Aorta (tissue), 5 donors: ENCODE data around the gene UBE3D. TPM values are rescaled to one million over a fixed set of nuclear protein-coding genes. Genes with fewer than 3 reads are reported as not detected.

Experiments
- ATAC-seq: fragments of 200-7000 bp; cut with Tn5 transposase; one replicate; pipeline ENCODE4 v1.9.1; 2022; ENCODE audit warnings: moderate library complexity; ENCODE audit not compliant: low FRiP score
- DNase-seq, 2 donors: peaks; one replicate each; pipeline ENCODE4 v3.0.0-alpha.2; 2020
- H3K27ac ChIP-seq, 2 donors: one replicate each; pipeline ENCODE4 v1.5.1; 2013; ENCODE audit warnings: low read length in 2 of 2, mild to moderate bottlenecking in 2 of 2, moderate library complexity in 2 of 2, control low read depth in 1 of 2, inconsistent platforms in 1 of 2, low read depth in 1 of 2
- H3K27me3 ChIP-seq, 2 donors: one replicate each; pipeline ENCODE4 v1.6.1; 2013; ENCODE audit warnings: control low read depth in 1 of 2, low read length in 1 of 2, mild to moderate bottlenecking in 1 of 2, moderate library complexity in 1 of 2; ENCODE audit not compliant: insufficient read depth in 2 of 2, control insufficient read depth in 1 of 2
- H3K36me3 ChIP-seq, 2 donors: one replicate each; pipeline ENCODE4 v1.6.1; 2013; ENCODE audit warnings: control low read depth in 1 of 2, low read length in 1 of 2, mild to moderate bottlenecking in 1 of 2; ENCODE audit not compliant: insufficient read depth in 2 of 2, control insufficient read depth in 1 of 2
- H3K4me1 ChIP-seq, 2 donors: one replicate each; pipeline ENCODE4 v1.6.1; 2013; ENCODE audit warnings: low read length in 2 of 2, control low read depth in 1 of 2, mild to moderate bottlenecking in 1 of 2, moderate library complexity in 1 of 2; ENCODE audit not compliant: insufficient read depth in 2 of 2, control insufficient read depth in 1 of 2
- H3K4me3 ChIP-seq, 2 donors: one replicate each; pipeline ENCODE4 v1.5.1; 2013; ENCODE audit warnings: low read length in 2 of 2, control low read depth in 1 of 2, mild to moderate bottlenecking in 1 of 2
- H3K9me3 ChIP-seq: one replicate; pipeline ENCODE4 v1.6.1; 2013; ENCODE audit warnings: mild to moderate bottlenecking, low read length; ENCODE audit not compliant: control insufficient read depth
- WGBS, 2 donors: extraction: QIAGEN DNeasy Blood & Tissue Kit; methylation state at CpG; one replicate each; pipeline ENCODE4 v1.1.7; 2013; 5-methylcytosine and 5-hydroxymethylcytosine counted together
- intact Hi-C, 2 donors: fragments of 100-400 bp; cut with DNase I; formaldehyde crosslinking; loops; one replicate each; pipeline versions ENCODE4 v1.14.2 to v1.15.0; 2022
- polyA plus RNA-seq, 2 donors: library from polyadenylated mRNA; stranded (reverse); fragments of 200-250 nt; gene quantifications; one replicate each; pipeline ENCODE4 v1.2.3, GENCODE V29; 2013
- total RNA-seq, 2 donors: library from RNA; stranded (reverse); fragmentation: NEBNext Ultra II Directional; extraction: Animal tissue kit (Norgen Biotek cat#: 25700); gene quantifications; one replicate each; pipeline ENCODE4 v1.2.1, GENCODE V29; 2021
- donor health status: healthy with polysubstance abuse.
- donor health status: Bipolar disorder and iron deficiency.
- donor health status: DM: no; HTN: no; CAD: no.
- donor health status: DM: no; HTN: no; CAD: no.
- donor health status: DM: yes; HTN: yes; CAD: no.

UBE3D gene
- total and polyA plus RNA-seq, 4 donors = 1.8 to 7.7 (median 3.7) TPM

DNA sequence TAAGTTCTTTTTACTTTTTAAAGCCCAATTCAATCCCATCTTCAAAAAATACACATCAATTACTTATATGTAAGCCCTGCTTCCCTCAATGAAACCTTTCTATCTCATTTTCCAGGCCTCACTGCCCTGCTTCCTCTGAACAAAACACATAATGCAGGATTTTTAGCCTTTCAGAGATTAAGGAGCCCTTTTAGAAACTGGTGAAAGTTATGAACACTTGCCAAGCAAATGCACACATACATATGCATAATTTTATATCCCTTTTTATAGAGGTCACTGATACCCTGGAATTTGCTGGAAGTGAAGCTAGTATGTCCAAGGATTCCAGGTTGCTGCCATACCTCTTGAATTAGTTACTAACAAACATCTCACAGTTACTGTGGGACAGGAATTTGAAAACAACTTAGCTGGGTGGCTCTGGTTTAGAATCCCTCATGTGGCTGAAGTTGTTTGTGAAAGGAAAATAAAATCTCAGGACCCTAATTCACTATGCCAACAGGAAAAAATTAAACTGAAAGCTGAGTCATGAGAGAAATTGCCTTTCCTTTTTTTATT lies 75.8 kb downstream of the UBE3D start:
- Histone ChIP-seq H3K27ac (no peak overlapping the region), H3K36me3 (no peaks in the 10 kb centered on the region), H3K4me1 (no peaks in the 10 kb centered on the region), H3K9me3 (no peaks in the 10 kb centered on the region), H3K27me3 (no peaks in the 10 kb centered on the region), H3K4me3 (no peak overlapping the region)
- intact Hi-C loops = no loop called here
- DNase-seq (no peak), ATAC-seq (no peak)

DNA sequence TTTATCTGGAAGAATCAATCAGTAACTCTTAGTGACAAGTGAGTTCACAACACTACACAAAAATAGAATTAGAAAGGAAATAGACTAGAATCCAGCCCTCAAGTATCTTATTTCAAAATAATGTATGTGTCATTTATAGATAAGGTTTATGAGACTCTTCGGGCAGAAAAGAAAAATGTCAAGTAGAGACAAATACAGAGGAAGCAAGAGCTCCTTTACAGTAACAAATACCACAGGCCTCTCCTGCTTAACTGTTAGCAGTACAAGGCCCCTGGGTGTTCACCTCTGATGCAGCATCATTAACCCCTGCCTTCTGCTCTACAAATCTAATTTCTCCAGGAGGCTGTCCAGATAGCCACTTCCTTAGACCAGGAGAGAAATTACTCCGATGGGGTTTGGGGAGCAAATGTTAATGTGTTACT lies 76.7 kb downstream of the UBE3D start:
- Histone ChIP-seq H3K4me1 (no peaks in the 10 kb centered on the region), H3K36me3 (no peaks in the 10 kb centered on the region), H3K27ac (no peak overlapping the region), H3K9me3 (no peaks in the 10 kb centered on the region), H3K27me3 (no peaks in the 10 kb centered on the region), H3K4me3 (no peak overlapping the region)
- no peak for DNase-seq
- ATAC-seq = no peak
- WGBS, 2 donors = 37 to 43% methylated on average over 2 of the region's 2 CpGs
- intact Hi-C loops = no loop called here

DNA sequence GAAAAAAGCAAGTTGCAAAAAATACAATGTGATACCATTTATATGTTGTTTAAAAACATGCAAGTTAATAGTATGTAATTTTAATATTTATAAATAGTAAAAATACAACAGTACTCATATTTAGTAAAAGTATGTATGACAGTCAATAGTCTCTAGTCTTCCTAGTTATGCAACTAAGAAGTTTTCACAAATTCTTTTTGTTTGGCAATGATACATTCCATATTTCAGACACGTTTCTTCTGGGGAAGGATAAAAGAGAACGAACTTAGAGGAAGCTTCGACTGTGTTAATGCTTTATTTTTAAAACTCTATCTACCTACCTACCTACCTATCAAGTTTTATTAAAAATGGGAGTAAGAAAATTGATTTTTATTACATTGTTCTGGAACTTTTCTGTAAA lies 77.7 kb downstream of the UBE3D start:
- intact Hi-C loops = no loop called here
- Histone ChIP-seq H3K4me3 (no peak overlapping the region), H3K4me1 (no peaks in the 10 kb centered on the region), H3K27ac (no peak overlapping the region), H3K36me3 (no peaks in the 10 kb centered on the region), H3K9me3 (no peaks in the 10 kb centered on the region), H3K27me3 (no peaks in the 10 kb centered on the region)
- WGBS, 2 donors = 38 to 49% methylated on average over 3 of the region's 3 CpGs
- ATAC-seq (no peak), DNase-seq (no peak)

DNA sequence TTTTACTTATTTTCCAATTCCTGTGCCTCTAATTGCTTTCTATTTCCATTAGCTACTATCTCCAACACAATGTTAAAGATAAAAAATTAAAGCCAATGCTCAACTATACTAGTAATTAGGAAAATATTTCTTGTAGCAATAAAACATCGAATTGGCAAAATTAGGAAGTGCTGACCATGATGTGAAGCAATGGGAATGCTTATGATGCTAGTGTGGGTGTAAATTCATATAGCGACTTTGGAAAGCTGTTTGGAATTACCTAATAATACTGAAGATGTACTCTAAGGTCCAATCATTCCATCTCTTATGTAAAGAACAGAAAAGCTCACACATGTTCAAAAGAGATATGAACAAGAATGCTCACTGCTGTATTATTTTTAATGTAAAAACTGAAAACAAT lies 78.2 kb downstream of the UBE3D start:
- intact Hi-C loops = no loop called here
- H3K4me1 ChIP-seq = no peaks in the 10 kb centered on the region

DNA sequence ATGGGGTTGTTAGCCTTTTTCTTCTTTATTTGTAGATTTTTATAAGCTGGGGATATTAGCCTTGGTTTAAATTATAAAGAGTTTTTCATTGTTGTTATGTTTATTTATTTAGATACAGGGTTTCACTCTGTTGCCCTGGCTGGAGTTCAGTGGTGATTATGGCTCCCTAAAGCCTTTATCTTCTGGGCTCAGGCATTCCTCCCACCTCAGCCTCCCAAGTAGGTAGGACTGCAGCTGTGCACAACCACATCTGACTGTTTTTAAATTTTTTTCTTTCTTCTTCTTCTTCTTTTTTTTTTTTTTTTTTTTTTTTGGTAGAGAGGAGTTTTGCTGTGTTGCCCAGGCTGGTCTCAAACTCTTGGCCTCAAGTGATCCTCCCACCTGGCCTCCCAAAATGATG lies 80.9 kb downstream of the UBE3D start:
- Histone ChIP-seq H3K27me3 (no peaks in the 10 kb centered on the region), H3K27ac (no peak overlapping the region), H3K36me3 (no peaks in the 10 kb centered on the region), H3K4me1 (no peaks in the 10 kb centered on the region), H3K4me3 (no peak overlapping the region), H3K9me3 (no peaks in the 10 kb centered on the region)
- ATAC-seq (no peak), DNase-seq (no peak)
- intact Hi-C loops = no loop called here

More for the DNA sequence above, 78.2 kb downstream of the UBE3D start:
- Histone ChIP-seq H3K36me3 (no peaks in the 10 kb centered on the region), H3K27ac (no peak overlapping the region), H3K27me3 (no peaks in the 10 kb centered on the region), H3K4me3 (no peak overlapping the region), H3K9me3 (no peaks in the 10 kb centered on the region)
- no peak for ATAC-seq
- no peak for DNase-seq
- 80 to 83% methylated on average over 2 of the region's 2 CpGs for WGBS, 2 donors

DNA sequence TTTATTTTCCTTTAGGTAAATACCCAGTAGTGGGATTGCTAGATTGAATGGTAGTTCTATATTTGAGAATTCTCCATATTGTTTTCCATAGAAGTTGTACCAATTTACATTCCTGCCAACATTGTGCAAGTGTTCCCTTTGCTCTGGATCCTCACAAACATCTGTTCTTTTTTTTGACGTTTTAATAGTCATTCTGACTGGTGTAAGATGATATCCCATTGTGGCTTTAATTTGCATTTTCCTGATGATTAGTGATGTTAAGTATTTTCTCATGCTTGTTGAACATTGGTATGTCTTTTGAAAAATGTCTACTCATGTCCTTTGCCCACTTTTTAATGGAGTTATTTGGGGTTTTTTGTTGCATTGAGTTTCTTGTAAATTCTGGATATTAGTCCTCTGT lies 85.6 kb downstream of the UBE3D start:
- H3K27me3 ChIP-seq = no peaks in the 10 kb centered on the region
- H3K27ac ChIP-seq = no peak overlapping the region
- H3K4me3 ChIP-seq = no peak overlapping the region
- intact Hi-C loops = no loop called here
- no peaks in the 10 kb centered on the region for H3K4me1 ChIP-seq
- ATAC-seq (no peak), DNase-seq (no peak)
- 63 to 79% methylated on average over 1 of the region's 1 CpG for WGBS, 2 donors
- no peaks in the 10 kb centered on the region for H3K36me3 ChIP-seq
- H3K9me3 ChIP-seq = no peaks in the 10 kb centered on the region

DNA sequence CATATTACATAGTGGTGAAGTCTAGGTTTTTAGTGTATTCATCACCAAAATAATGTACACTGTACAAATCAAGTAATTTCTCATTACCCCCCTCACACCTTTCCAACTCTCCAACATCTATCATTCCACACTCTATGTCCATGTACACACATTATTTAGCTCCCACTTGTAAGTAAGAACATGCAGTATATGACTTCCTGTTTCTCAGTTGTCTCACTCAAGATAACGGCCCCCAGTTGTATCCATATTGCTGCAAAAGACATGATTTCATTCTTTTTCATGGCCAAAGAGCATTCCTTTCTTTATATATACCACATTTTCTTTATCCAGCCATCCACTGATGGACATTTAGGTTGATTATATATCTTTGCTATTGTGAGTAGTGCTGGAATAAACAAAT lies 86.0 kb downstream of the UBE3D start:
- intact Hi-C loops = no loop called here
- no peak overlapping the region for H3K4me3 ChIP-seq
- H3K4me1 ChIP-seq = no peaks in the 10 kb centered on the region
- WGBS, 2 donors = 61 to 72% methylated on average over 1 of the region's 1 CpG
- H3K27ac ChIP-seq = no peak overlapping the region
- no peaks in the 10 kb centered on the region for H3K9me3 ChIP-seq
- no peaks in the 10 kb centered on the region for H3K27me3 ChIP-seq
- ATAC-seq = no peak
- H3K36me3 ChIP-seq = no peaks in the 10 kb centered on the region
- no peak for DNase-seq

DNA sequence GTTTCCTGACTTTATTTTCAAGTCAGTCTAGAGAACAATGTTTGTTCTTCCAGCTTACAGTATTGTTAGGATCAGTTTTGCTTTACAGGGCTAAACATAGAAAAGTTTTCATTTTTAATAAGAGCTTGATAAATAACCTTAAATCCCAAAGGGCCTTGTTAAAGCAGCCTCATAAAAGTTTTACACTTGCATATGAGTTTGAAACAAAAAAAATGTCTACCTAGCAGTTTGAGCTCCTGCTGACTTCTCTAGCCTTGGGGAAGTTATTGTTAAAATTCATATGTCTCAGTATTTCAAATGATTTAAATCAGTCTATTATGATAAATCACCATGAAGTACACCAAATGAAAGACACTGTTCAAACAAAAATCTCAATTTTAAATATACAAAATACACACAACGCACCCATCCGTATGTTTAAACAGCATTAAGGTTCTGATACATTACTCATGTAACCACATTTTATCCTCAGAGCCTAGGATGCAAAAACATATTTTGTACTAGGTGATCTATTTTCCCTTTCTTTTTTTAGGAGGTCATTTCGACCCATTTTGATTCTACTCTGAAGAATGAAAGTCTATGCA lies 87.2 kb downstream of the UBE3D start:
- Histone ChIP-seq H3K27ac (no peak overlapping the region), H3K9me3 (no peaks in the 10 kb centered on the region), H3K36me3 (no peaks in the 10 kb centered on the region), H3K27me3 (no peaks in the 10 kb centered on the region), H3K4me1 (no peaks in the 10 kb centered on the region), H3K4me3 (no peak overlapping the region)
- WGBS, 2 donors = 40 to 55% methylated on average over 3 of the region's 3 CpGs
- DNase-seq (no peak), ATAC-seq (no peak)
- intact Hi-C loops = no loop called here

DNA sequence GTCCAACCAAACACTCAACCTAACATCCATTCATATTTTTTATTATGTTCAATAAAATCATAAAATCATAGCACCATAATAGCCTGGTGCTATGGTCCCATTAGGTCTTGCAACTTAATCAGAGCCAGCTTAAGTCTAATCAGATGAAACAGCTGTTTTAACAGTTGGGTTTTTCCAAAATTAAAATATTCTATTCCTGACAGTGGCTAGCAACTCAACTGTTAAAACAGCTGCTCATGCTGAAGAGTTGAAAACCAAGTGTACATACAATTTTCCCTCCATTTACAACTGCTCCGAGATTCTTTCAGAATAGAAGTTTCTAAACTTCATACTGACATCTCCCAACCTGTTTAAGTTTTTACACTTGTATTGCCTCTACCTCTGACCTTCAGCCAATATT lies 89.5 kb downstream of the UBE3D start:
- Histone ChIP-seq H3K27me3 (no peaks in the 10 kb centered on the region), H3K27ac (no peak overlapping the region), H3K4me3 (no peak overlapping the region), H3K9me3 (no peaks in the 10 kb centered on the region), H3K36me3 (no peaks in the 10 kb centered on the region), H3K4me1 (no peaks in the 10 kb centered on the region)
- intact Hi-C loops = no loop called here
- no peak for ATAC-seq
- no peak for DNase-seq
- WGBS, 2 donors = 83 to 85% methylated on average over 1 of the region's 1 CpG
